RWPE1 (cell line): ENCODE results near the gene CEBPA.

ENCODE experiments used
- CTCF ChIA-PET: fragments of 350-600 bp; sonication (Branson Sonifier 250); formaldehyde crosslinking; extraction: SDS; loops from one replicate; lab custom pipeline; 2021; lab: Yijun Ruan, JAX
- POLR2A ChIA-PET: fragments of 400-600 bp; formaldehyde crosslinking; extraction: SDS; loops from one replicate; lab custom pipeline; 2020; ENCODE audit warnings: antibody characterized with exemption; ENCODE audit not compliant: low non-redundant PET; lab: Yijun Ruan, JAX
- DNase-seq: peaks from one replicate; pipeline ENCODE4 v3.0.0; 2012; ENCODE audit warnings: low spot score
- H3K27ac ChIP-seq: fragments of 450-650 bp; 2 replicates; pipeline ENCODE4 v1.5.1; 2017
- CTCF ChIP-seq: fragments of 450-650 bp; conservative IDR thresholded peaks from 2 replicates; pipeline ENCODE4 v1.5.1; 2017; ENCODE audit warnings: low read depth, mild to moderate bottlenecking

CEBPA gene

GRCh38 chr19:33278403-33279269 is 23.7 kb downstream of the CEBPA start:
- POLR2A ChIA-PET, result no interaction called here
- no peak overlapping the region for H3K27ac ChIP-seq
- CTCF ChIA-PET, result interaction anchor here (0.5 kb wide), 1 partner anchor 643 kb away, joined by 4 read pairs; no protein-coding TSS in a partner anchor

GRCh38 chr19:33278023-33278402 is 24.3 kb downstream of the CEBPA start:
- ChIA-PET POLR2A (no interaction called here), CTCF (interaction anchor here (0.5 kb wide), 1 partner anchor 644 kb away, joined by 4 read pairs; no protein-coding TSS in a partner anchor)
- no peak for DNase-seq
- no peak overlapping the region for H3K27ac ChIP-seq
- TF ChIP-seq CTCF, result no peak

More at GRCh38 chr19:33278403-33279269, 23.7 kb downstream of the CEBPA start:
- TF ChIP-seq CTCF, result no peak
- no peak for DNase-seq

GRCh38 chr19:33277434-33277833 is 24.9 kb downstream of the CEBPA start:
- CTCF ChIA-PET, result no interaction called here
- H3K27ac ChIP-seq, result no peak overlapping the region
- POLR2A ChIA-PET, result no interaction called here
- TF ChIP-seq CTCF, result no peak
- DNase-seq, result no peak

GRCh38 chr19:33275933-33276619 is 26.3 kb downstream of the CEBPA start:
- POLR2A ChIA-PET, result no interaction called here
- no peak for TF ChIP-seq CTCF
- H3K27ac ChIP-seq, result no peak overlapping the region
- CTCF ChIA-PET, result interaction anchor here (0.6 kb wide), 1 partner anchor 62 kb away, joined by 3 read pairs; no protein-coding TSS in a partner anchor
- no peak for DNase-seq

- CTCF ChIA-PET, result interaction anchor here (0.6 kb wide), 1 partner anchor 62 kb away, joined by 3 read pairs; no protein-coding TSS in a partner anchor
- TF ChIP-seq CTCF, result no peak
- no peak for DNase-seq
- POLR2A ChIA-PET, result no interaction called here
- H3K27ac ChIP-seq, result no peak overlapping the region
Observed at GRCh38 chr19:33275559-33275932, 26.8 kb downstream of the CEBPA start.
